Activated gamma-delta T cell treated with Interleukin-2 at 50 U/mL for 16 hours (primary cell): ENCODE measurements around the gene HOXD12.

Source experiments
- DNase-seq: peaks from one replicate; pipeline ENCODE4 v3.0.0-alpha.2; 2020

HOXD12 gene

DNA sequence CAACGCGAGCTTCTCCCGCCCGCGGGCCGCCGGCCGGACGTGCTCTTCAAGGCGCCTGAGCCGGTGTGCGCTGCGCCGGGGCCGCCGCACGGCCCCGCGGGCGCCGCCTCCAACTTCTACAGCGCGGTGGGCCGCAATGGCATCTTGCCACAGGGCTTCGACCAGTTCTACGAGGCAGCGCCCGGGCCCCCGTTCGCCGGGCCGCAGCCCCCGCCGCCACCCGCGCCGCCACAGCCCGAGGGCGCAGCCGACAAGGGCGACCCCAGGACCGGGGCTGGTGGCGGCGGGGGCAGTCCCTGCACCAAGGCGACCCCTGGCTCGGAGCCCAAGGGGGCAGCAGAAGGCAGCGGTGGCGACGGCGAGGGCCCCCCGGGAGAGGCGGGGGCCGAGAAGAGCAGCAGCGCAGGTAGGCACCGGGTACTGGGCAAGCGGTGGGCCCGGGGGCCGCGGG, 8.2 kb downstream of the HOXD12 start:
- DNase-seq: no peak

DNA sequence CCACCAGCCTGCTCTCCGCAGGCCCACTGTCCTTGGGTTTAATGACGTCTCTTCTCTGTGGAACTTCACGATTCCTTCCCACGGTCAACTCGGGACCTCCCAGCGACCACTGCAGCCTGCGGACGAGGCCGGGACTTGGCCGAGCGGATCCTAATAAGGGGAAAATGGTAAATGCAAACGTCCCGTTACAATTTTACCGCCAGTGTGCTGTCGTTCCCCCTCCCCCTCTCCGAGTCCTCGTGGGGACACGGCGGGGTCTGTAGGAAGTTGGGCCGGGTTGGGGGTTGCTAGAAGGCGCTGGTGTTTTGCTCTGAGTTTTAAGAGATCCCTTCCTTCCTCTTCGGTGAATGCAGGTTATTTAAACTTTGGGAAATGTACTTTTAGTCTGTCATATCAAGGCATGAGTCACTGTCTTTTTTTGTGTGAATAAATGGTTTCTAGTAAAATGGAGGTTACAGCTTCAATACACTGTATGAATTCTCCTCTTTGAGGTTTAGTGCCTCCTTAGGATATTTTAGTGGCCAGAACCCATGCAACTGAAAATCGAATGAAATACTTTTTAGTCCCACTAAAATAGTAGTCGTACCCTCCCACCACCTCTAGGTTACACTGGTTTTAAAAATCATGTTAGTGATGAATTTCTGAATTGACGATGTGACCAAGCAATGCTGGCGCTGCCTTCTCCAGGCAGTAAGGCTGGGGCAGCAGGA, 9.8 kb downstream of the HOXD12 start:
- no peak for DNase-seq

DNA sequence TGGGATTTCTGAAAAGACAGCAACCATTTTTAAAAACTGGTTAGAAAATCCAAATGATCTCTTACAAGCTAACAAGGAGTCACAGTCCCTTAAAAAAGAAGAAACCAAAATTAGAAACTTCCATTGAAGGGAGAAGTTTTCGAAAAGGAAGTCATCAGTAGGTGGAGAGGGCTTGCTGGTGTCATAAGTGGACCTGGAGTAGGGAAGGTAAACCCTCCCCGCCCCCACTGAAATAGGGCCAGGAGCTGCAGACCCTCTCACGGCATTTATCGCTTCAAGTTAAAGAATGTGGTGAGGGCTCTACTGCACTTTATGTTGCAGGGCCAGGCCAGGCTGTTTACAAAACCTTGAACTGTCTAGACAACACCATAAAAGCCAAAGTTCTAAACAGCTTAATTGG, 10.4 kb downstream of the HOXD12 start:
- DNase-seq: no peak

DNA sequence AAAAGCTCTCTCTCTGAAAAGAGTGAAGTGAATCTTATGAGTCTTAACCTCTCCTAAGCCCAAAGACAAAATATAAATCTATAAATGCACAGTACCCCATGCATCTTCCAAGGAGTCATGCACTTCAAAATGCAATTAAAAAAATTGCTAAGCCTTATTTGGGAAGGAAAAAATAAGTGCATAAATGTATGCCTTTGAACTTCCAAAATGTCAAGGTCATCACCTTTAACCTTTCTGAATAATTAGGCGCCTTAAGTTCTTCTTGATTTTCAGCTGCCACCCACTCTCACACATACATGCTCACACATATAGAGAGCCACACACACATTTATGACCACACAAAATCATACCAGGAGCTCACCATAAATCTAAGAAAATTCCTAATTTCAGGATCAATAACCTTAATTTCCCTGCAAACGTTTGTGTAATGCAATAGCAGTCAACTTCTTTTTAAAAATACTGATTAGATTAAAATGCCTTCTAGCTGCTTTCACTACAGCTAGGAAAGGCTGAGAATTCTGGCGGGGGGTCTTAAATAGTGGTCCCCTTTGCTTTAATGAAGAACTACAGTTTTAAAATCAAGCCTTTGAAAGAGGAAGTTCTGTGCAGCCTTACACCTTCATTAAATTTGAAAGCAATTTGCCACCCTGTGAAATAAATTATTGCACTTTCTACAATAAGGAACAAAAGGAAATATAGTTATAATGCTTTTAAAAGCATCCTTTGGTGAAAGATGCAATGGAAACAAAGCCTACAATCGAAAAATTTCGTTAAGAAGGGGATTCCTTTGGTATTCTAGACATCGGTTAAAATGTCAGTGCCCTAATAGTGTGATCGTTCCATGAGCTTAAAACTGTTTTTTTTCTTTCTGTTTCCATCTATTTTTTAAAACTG, 11.1 kb downstream of the HOXD12 start:
- DNase-seq: no peak

- no peak for DNase-seq
Observed at GRCh38 chr2:176111309-176111663, 11.7 kb downstream of the HOXD12 start.

DNA sequence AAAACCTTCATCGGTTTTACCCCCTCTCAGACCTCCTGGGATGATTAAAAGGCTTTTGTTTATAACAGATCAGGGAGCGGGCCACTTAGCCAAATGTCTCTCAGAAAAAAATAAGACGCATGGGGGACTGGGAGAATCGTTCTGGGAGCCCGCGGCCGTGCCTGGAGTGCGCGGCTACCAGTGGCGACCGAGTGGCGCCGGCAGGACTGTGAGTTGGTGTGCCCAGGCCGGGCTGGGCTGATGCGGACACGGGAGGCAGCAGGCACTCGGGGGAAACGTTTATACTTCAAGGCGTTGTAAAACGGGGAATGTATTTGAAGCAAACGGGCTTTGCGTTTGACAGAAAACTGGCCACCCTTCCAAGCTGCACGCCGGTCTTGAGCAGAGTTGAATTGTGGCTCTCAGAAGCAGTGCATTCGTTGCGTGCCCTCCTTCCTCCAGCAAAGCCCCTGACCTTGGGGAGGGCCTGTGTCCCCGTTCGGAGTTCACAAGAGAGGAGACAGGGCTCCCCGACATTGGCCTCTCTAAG, 12.3 kb downstream of the HOXD12 start:
- DNase-seq: no peak

GRCh38 chr2:176112375-176113302, 13.0 kb downstream of the HOXD12 start:
- DNase-seq: no peak

GRCh38 chr2:176114120-176114929, 14.7 kb downstream of the HOXD12 start:
- no peak for DNase-seq

- DNase-seq: no peak
Observed at GRCh38 chr2:176114930-176115625, 15.5 kb downstream of the HOXD12 start.

DNA sequence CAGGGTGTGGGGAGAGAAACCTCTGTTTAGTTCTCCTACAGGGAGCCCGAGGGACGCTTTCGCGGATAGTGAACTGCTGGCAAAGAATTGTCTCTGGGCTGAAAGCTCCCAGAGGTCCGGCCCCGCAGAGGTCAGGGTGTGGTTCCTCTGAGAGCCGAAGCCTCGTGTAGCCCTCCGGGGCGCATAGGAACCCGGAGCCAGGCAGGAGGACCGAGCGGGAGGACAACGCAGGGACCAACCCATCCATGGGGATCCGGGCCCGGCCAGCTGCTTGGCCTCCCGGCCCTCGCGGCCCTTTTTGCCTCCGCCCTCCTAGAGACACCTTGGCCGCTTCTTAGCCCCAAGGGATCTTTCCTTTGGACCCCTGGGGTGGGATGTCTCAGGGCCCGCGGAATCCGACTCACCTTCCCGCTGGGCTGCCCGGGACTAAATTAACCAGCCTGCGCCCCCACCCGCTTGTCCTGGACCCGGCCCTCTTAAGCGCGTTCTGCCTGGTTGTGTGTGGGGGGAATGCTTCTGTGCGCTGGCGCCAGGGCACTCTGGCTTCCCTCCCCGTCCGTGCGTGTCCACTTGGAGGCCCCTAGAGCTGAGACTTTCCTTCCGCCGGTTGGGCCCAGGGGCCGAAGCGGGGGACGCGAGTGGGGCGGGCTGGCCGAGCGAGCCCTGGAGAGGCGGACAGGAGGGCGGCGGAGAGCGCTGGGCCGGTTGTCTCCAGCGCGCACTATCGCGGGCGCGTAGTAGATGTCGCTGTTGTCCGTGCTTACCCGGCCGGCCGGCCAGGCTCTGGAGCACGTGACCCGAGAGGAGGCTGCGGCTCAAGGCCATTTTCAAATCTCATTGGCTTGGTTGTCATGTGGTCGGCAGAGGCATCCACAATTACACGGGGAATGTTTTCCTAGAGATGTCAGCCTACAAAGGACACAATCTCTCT, 16.6 kb downstream of the HOXD12 start, which contains the start of gene HOXD10:
TSS of gene HOXD10 (plus strand) at position 896 of the 931 bp plus-strand sequence. CDS start 56 bp downstream, outside the sequence.
- no peak for DNase-seq

- no peak for DNase-seq
Observed at GRCh38 chr2:176117162-176117822, 17.7 kb downstream of the HOXD12 start.

DNA sequence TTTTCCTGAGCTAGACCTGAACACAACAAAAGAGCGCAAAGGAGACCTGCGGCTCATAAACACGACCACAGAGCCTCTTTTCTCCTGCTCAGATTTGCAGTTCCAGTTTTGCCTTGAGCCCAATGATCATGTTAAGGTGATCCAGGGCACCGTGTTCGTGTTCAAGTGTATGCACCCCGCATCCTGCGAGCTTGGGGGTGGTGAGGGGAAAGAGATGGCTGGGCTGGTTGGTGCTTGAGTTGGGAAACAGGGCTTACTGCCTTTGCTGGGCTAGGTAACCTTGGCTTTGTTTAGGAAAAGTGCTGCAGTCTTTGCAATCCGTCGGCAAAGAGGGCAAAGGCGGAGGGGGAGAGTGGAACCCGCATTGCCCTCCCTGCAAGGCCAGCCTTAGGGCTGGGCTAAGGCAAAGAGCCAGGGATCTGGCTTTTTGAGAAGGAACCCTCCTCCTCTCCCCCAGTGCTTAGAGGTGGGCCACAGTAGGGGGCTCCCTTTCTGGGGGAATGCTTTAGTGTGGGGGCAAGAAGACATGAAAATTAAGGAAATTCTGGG, 18.3 kb downstream of the HOXD12 start:
- no peak for DNase-seq

- DNase-seq: no peak
Observed at GRCh38 chr2:176118601-176119339, 19.2 kb downstream of the HOXD12 start.

- no peak for DNase-seq
Observed at GRCh38 chr2:176120364-176121189, 21.0 kb downstream of the HOXD12 start.

GRCh38 chr2:176121190-176122051, 21.8 kb downstream of the HOXD12 start:
- no peak for DNase-seq

DNA sequence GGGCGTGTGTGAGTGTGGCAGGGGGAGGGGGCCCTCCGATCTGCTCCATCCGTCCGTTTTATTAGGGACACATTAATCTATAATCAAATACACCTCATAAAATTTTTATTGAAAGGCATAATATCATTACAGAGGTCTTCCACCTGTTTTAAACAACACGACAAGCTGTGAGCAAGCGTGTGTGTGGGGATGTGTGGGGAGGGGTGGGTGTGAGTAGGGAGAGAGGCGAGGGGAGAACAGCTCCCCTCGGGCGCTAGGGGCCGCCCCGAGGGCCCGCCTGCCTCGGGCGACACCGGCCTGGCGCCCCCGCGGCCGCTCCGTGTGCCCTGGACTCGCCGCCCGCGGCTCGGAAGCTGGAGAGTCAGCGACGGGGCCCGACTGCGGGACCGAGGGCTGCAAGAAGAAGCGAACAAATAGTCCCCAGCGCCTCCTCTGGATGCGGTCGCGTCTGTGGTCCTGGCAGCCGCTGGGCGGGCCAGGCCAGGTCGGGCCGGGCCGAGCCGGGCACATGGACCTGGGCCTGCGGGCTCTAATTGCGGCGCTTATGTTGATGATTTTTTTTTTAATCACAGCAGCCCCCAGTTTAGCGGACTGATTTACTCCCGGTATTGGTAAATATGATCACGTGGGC, 22.6 kb downstream of the HOXD12 start:
- no peak for DNase-seq
